Uterus (tissue), 2 donors: Measurements from ENCODE around the gene SORBS1.

ENCODE experiments used
- CTCF ChIP-seq, 4 experiments: fragments of 200-600 bp in 2 of 4; fragments of 450-650 bp in 2 of 4; sonication (generic) in 2 of 4; IDR thresholded peaks; one replicate each; pipeline ENCODE4 v1.5.1; 2016 to 2019; ENCODE audit warnings: antibody characterized with exemption in 4 of 4, mild to moderate bottlenecking in 2 of 4, moderate library complexity in 1 of 4
- POLR2A ChIP-seq, 2 donors: fragments of 450-650 bp; IDR thresholded peaks; one replicate each; pipeline ENCODE4 v1.6.1; 2016; ENCODE audit warnings: antibody characterized with exemption in 2 of 2, mild to moderate bottlenecking in 1 of 2, moderate library complexity in 1 of 2

- TF ChIP-seq POLR2A (IDR thresholded peaks at IDR 0.05) (no peak), CTCF (IDR thresholded peaks at IDR 0.05) (no peak)
These were observed 85.2 kb downstream of the SORBS1 start for GRCh38 chr10:95475827-95476468.
